ENCODE measurements around the gene PTGES.
"Not testable (repeated sequence)": the region's sequence is repeated elsewhere in the genome, so short reads cannot be mapped to it uniquely, and the experiment has no call there.

The PTGES gene

DNA sequence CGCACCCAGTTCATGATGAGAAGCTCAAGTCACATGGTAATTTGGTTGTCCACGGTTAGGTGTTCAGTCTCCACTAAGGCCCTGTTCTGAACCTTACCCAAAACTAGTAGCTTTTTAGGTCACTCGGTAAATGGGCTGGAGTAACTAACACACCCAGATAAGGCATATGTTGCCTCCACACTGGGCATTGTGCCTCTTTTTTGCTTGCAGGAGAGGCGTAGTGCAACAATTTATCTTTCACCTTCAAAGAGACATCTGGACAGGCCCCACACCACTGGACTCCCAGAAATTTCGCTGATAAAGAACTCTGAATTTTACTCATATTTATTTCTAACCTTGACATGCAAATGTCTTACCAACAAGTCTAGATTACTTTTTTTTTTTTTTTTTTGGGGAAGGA, 16.8 kb upstream of the PTGES start:
- DNase-seq (ENCODE audit: low read depth), result no peak

DNA sequence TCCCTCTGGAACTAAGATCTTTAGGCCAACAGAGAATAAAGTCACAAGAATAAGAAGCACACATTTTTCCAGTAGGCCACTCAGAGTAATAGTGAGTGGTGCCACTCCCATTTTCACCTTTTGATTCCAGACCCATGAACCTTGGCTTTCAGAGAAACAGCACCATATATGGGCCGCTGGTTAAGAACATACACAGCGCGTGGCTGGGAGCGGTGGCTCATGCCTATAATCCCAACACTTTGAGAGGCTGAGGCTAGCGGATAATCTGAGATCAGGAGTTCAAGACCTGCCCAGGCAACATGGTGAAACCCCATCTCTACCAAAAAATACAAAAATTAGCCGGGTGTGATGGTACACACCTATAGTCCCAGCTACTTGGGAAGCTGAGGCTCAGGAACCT, 15.6 kb upstream of the PTGES start:
- no peak for TF ChIP-seq CTCF (IDR thresholded peaks at IDR 0.05; ENCODE audit: control insufficient read depth, extremely low read depth, insufficient read depth)
- DNase-seq (ENCODE audit: low read depth), result no peak
- no peak overlapping the region for H3K4me3 ChIP-seq (ENCODE audit: low read depth, low read length)

More for the DNA sequence above, 16.8 kb upstream of the PTGES start:
- TF ChIP-seq CTCF (IDR thresholded peaks at IDR 0.05; ENCODE audit: control insufficient read depth, extremely low read depth, insufficient read depth), result no peak
- H3K4me3 ChIP-seq (ENCODE audit: low read depth, low read length), result no peak overlapping the region

- no peak overlapping the region for H3K4me3 ChIP-seq (ENCODE audit: low read depth, low read length)
- no peak for DNase-seq (ENCODE audit: low read depth)
Measured at GRCh38 chr9:129765764-129766317, 13.0 kb upstream of the PTGES start.

DNA sequence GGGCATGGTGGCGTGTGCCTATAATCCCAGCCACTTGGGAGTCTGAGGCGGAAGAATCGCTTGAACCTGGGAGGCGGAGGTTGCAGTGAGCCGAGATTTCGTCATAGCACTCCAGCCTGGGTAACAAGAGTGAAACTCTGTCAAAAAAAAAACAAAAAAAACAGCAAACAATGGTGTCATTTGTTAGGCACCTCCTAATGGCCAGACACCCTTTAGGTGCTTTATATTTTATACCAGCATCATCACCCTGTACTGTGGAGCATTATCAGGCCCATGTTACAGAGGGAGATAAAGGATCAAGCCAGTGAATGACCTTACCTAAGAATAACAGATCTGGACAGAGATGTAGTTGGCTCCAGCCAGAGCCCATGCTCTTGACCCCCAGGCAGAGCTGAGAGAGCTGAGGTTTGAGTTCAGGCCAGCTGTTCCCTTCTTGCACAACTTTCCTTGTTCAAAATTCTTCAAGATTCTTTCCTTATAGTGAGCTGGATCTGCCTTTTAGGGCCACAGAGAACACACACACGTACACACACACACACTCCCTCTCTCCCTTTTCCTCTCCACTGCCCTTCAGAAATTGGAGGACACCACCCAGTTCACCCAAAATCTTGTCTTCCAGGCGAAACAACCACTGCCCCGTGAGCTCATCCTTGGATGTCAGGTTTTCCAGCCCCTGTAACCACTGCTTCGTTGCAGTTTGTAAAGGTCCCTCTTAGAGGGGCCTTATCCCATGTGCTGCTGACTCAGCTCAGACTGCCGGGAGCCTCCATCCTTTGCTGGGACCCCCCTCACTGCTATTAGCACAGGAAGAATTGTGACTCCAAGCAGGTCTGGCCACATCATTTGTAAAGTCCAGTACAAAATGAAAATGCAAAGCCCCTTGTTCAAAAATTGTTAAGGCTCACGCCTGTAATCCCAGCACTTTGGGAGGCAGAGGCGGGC, 10.4 kb upstream of the PTGES start:
- no peak for DNase-seq (ENCODE audit: low read depth)
- no peak for TF ChIP-seq CTCF (IDR thresholded peaks at IDR 0.05; ENCODE audit: control insufficient read depth, extremely low read depth, insufficient read depth)
- H3K4me3 ChIP-seq (ENCODE audit: low read depth, low read length), result no peak overlapping the region

More at GRCh38 chr9:129765764-129766317, 13.0 kb upstream of the PTGES start:
- no peak for TF ChIP-seq CTCF (IDR thresholded peaks at IDR 0.05; ENCODE audit: control insufficient read depth, extremely low read depth, insufficient read depth)

DNA sequence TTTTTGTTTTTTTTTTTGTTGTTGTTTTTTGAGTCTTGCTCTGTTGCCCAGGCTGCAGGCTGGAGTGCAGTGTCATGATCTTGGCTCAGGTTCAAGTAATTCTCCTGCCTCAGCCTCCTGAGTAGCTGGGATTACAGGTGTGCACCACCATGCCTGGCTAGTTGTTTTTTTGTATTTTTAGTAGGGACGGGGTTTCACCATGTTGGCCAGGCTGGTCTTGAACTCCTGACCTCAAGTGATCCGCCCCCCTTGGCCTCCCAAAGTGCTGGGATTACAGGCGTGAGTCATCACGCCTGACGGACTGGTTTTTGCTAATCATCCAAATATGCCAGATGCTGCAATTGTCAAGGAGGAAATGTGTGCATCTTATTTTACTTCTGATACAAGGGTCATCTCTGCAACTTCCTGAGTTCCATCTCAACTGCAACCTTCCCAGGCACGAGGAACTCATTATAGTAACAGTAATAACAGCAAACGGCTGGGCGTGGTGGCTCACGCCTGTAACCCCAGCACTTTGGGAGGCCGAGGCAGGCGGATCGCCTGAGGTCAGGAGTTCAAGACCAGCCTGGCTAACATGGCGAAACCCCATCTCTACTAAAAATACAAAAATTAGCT, 9.6 kb upstream of the PTGES start:
- DNase-seq (ENCODE audit: low read depth), result not testable (repeated sequence)

DNA sequence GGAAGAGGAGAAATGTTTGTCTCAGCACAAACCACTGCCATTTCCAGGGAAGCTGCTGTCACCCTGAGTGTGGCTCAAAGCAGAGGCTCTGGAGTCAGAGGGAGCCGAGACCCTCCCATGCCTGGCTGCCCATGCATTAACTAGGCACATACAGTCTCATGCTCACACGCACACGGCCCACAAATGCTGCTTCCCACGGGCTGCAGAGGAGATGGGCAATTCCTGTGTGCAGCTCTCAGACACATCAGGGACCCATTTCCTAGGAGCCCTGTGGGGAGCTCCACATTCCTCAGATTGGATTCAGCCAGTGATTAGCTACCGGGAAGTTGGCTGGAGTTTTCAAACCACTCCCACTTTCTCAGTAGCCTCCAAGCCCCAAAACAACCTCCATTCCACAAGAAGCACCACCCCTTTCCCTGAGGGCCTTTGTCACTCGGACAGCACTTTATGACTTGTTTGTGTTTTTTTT, 9.1 kb upstream of the PTGES start:
- DNase-seq (ENCODE audit: low read depth), result no peak
- TF ChIP-seq CTCF (IDR thresholded peaks at IDR 0.05; ENCODE audit: control insufficient read depth, extremely low read depth, insufficient read depth), result no peak
- no peak overlapping the region for H3K4me3 ChIP-seq (ENCODE audit: low read depth, low read length)

More for the DNA sequence above, 9.6 kb upstream of the PTGES start:
- not testable (repeated sequence) for H3K4me3 ChIP-seq (ENCODE audit: low read depth, low read length)

- no peak for DNase-seq (ENCODE audit: low read depth)
- H3K4me3 ChIP-seq (ENCODE audit: low read depth, low read length), result no peak overlapping the region
- TF ChIP-seq CTCF (IDR thresholded peaks at IDR 0.05; ENCODE audit: control insufficient read depth, extremely low read depth, insufficient read depth), result no peak
Measured at GRCh38 chr9:129761293-129761900, 8.6 kb upstream of the PTGES start.

DNA sequence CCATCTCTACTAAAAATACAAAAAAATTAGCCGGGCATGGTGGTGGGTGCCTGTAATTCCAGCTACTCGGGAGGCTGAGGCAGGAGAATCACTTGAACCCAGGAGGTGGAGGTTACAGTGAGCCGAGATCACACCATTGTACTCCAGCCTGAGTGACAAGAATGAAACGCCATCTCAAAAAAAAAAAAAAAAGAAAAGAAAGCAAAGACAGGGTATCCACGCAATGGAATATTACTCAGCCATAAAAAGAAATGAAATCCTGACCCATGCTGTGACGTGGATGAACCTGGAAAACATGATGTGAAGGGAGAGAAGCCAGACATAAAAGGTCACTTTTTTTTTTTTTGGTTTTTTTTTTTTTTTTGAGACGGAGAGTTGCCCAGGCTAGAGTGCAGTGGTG, 7.9 kb upstream of the PTGES start:
- H3K4me3 ChIP-seq (ENCODE audit: low read depth, low read length); DNase-seq (ENCODE audit: low read depth): not testable (repeated sequence)
